Right atrium auricular region (tissue), 2 donors: ENCODE results near the gene CALM3. TPM values are rescaled to one million over a fixed set of nuclear protein-coding genes. Genes with fewer than 3 reads are reported as not detected.

Experiments
- DNase-seq: peaks from one replicate; pipeline ENCODE4 v3.0.0-alpha.2; 2019; ENCODE audit warnings: low spot score
- H3K27ac ChIP-seq, 2 donors: fragments of 200-600 bp; sonication (generic); 1 replicate in 1 of 2; 2 replicates in 1 of 2; pipeline ENCODE4 v1.5.1; 2016 to 2019
- H3K27me3 ChIP-seq, 2 donors: fragments of 200-600 bp; sonication (generic); one replicate each; pipeline versions ENCODE4 v1.5.1 to v1.6.0; 2017 to 2019
- H3K36me3 ChIP-seq: fragments of 200-600 bp; sonication (generic); one replicate; pipeline ENCODE4 v1.5.1; 2016
- H3K4me1 ChIP-seq, 2 donors: fragments of 200-600 bp; sonication (generic); one replicate each; pipeline versions ENCODE4 v1.5.1 to v1.6.0; 2017 to 2019
- H3K4me3 ChIP-seq, 2 donors: fragments of 200-600 bp; sonication (generic); 1 replicate in 1 of 2; 2 replicates in 1 of 2; pipeline ENCODE4 v1.5.1; 2017 to 2019; ENCODE audit warnings: mild to moderate bottlenecking in 1 of 2, moderate library complexity in 1 of 2
- H3K9me3 ChIP-seq, 2 donors: fragments of 200-600 bp; sonication (generic); one replicate each; pipeline ENCODE4 v1.5.1; 2019
- total RNA-seq, 2 donors: library from RNA; depleted of rRNA; stranded (reverse); fragments of >200 nt; gene quantifications; one replicate each; pipeline ENCODE4 v1.1.0, GENCODE V29; 2016
- TF ChIP-seq, protein P1 (sequence below), 2 donors: fragments of 200-600 bp; sonication (generic); IDR thresholded peaks; one replicate each; pipeline ENCODE4 v1.5.1; 2019; ENCODE audit warnings: antibody characterized with exemption in 2 of 2

Gene CALM3
- total RNA-seq, 2 donors from 2014 or later = 210 to 296 TPM

DNA sequence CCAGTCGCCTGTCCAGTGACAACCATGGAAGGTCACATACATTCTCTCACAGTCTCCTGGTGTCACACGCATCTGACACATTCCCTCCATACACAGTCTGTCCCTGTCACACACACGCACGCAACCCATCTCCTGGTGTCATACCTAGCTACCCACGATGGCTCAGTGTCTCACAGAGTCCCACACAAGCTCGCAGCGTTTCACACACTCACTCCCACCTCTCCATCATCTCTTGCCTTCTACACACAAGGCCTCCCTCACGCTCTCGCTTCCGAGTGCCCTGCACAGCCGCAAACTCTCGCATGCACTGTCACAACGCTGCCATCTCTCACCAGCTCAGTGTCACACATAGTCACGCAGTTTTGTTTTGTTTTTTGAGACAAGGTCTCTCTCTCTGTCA, 36.1 kb downstream of the CALM3 start:
- no peak for DNase-seq
- Histone ChIP-seq H3K4me1 (peaks cover 0 to 47% of the 10 kb centered on the region in 2 donors), H3K4me3 (no peak overlapping the region), H3K27me3 (no peaks in the 10 kb centered on the region), H3K9me3 (no peaks in the 10 kb centered on the region), H3K36me3 (no peaks in the 10 kb centered on the region), H3K27ac (no peak overlapping the region)
- TF ChIP-seq, protein P1, sequence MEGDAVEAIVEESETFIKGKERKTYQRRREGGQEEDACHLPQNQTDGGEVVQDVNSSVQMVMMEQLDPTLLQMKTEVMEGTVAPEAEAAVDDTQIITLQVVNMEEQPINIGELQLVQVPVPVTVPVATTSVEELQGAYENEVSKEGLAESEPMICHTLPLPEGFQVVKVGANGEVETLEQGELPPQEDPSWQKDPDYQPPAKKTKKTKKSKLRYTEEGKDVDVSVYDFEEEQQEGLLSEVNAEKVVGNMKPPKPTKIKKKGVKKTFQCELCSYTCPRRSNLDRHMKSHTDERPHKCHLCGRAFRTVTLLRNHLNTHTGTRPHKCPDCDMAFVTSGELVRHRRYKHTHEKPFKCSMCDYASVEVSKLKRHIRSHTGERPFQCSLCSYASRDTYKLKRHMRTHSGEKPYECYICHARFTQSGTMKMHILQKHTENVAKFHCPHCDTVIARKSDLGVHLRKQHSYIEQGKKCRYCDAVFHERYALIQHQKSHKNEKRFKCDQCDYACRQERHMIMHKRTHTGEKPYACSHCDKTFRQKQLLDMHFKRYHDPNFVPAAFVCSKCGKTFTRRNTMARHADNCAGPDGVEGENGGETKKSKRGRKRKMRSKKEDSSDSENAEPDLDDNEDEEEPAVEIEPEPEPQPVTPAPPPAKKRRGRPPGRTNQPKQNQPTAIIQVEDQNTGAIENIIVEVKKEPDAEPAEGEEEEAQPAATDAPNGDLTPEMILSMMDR (IDR thresholded peaks at IDR 0.05) = no peak

GRCh38 chr19:46639358-46640182, 38.4 kb downstream of the CALM3 start:
- no peak for DNase-seq
- Histone ChIP-seq H3K4me1 (peaks cover 0 to 33% of the 10 kb centered on the region in 2 donors), H3K27ac (peak overlapping the region; percentile 74 to 81), H3K27me3 (no peaks in the 10 kb centered on the region), H3K4me3 (peak overlapping the region; percentile 19 to 50), H3K36me3 (no peaks in the 10 kb centered on the region), H3K9me3 (no peaks in the 10 kb centered on the region)
- TF ChIP-seq, protein P1 (IDR thresholded peaks at IDR 0.05) = no peak

DNA sequence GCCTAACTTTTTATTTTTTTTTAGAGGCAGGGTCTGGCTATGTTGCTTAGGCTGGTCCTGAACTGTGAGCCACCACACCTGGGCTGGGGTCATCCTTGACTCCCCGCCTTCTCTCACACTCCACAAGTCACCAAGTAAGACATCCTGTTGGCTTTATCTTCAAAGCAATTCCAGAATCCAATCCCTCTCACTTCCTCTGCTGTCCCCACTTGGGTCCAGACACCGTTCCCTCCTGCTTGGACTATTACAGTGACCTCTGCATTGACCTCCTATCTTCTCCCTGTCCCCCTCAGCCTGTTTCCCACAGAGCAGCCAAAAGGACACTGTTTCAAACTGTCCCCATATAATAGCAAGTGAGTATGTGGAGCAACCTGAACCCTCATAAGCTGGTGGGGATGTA, 39.5 kb downstream of the CALM3 start:
- Histone ChIP-seq H3K4me3 (no peak overlapping the region), H3K9me3 (no peaks in the 10 kb centered on the region)
- TF ChIP-seq, protein P1 (IDR thresholded peaks at IDR 0.05) = no peak

DNA sequence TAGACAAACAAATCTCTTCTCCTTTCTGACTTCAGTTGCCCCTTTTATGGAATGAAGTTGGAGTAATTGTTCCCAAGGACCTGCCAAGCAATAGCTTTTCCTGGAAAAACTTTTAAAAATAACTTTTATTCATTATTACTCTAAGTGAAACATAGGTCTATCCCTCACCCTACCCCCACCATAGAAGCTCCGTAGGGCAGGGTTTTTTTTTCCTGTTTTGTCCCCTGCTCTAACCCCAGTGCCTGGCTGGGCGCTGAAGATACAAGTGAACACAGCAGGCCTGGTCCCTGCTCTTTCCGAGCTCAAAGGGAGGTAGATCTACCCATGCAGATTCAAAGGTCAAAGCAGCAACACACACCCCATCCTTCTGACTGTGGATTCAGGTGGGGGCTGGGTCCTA, 43.6 kb downstream of the CALM3 start:
- no peak for DNase-seq
- TF ChIP-seq, protein P1 (IDR thresholded peaks at IDR 0.05) = no peak
- Histone ChIP-seq H3K27ac (peak overlapping the region in 1 of 2 donors; percentile 15), H3K4me3 (no peak overlapping the region), H3K27me3 (no peaks in the 10 kb centered on the region), H3K4me1 (peaks cover 0 to 4% of the 10 kb centered on the region in 2 donors), H3K36me3 (no peaks in the 10 kb centered on the region), H3K9me3 (no peaks in the 10 kb centered on the region)

More for the DNA sequence above, 39.5 kb downstream of the CALM3 start:
- no peaks in the 10 kb centered on the region for H3K36me3 ChIP-seq
- H3K27me3 ChIP-seq = no peaks in the 10 kb centered on the region
- H3K4me1 ChIP-seq = peaks cover 0 to 27% of the 10 kb centered on the region in 2 donors
- DNase-seq = no peak
- no peak overlapping the region for H3K27ac ChIP-seq

GRCh38 chr19:46646402-46646801, 45.3 kb downstream of the CALM3 start:
- Histone ChIP-seq H3K27ac (no peak overlapping the region), H3K4me1 (no peaks in the 10 kb centered on the region), H3K27me3 (no peaks in the 10 kb centered on the region), H3K9me3 (no peaks in the 10 kb centered on the region), H3K36me3 (no peaks in the 10 kb centered on the region), H3K4me3 (no peak overlapping the region)
- TF ChIP-seq, protein P1 (IDR thresholded peaks at IDR 0.05) = no peak
- no peak for DNase-seq
